Loucy (cell line): ENCODE results near the gene MIGA2.

Source experiments
- CTCF ChIP-seq: fragments of 200-600 bp; sonication (generic); conservative IDR thresholded peaks from 2 replicates; pipeline ENCODE4 v1.5.1; 2014; ENCODE audit warnings: mild to moderate bottlenecking, antibody characterized with exemption, low read length
- EZH2phosphoT487 ChIP-seq: fragments of 200-600 bp; IDR thresholded peaks from 2 replicates; pipeline ENCODE4 v1.6.1; 2018; ENCODE audit warnings: antibody characterized with exemption, mild to moderate bottlenecking, moderate library complexity, borderline replicate concordance

GRCh38 chr9:129027685-129028191, 8.7 kb upstream of the MIGA2 start:
- TF ChIP-seq CTCF (no peak), EZH2phosphoT487 (no peak)
